NCI-H2081 treated with DMSO at 0.1 percent for 48 hours (cell line): ENCODE results near the gene IL13RA2.
A peak's percentile ranks its signal among the peaks of the same experiment; 100 is the strongest.

ENCODE experiments used
- DNase-seq: peaks from one replicate; lab custom pipeline; 2025; lab: John Stamatoyannopoulos, UW

Gene IL13RA2

GRCh38 chrX:115017455-115017854 lies at the start of gene IL13RA2:
Gene IL13RA2 (minus strand): TSS chrX:115017616. CDS start chrX:115017269, 347 bp downstream.
- DNase-seq = no peak

- no peak for DNase-seq
Observed at GRCh38 chrX:115065304-115065703, 47.9 kb upstream of the IL13RA2 start.

GRCh38 chrX:115060013-115060412 lies 42.6 kb upstream of the IL13RA2 start:
- DNase-seq = no peak

GRCh38 chrX:115058276-115058675 lies 40.9 kb upstream of the IL13RA2 start:
- DNase-seq = no peak

GRCh38 chrX:115054876-115055275 lies 37.5 kb upstream of the IL13RA2 start:
- no peak for DNase-seq

- DNase-seq = no peak
Observed at GRCh38 chrX:115053223-115053622, 35.8 kb upstream of the IL13RA2 start.

GRCh38 chrX:115047715-115048114 lies 30.3 kb upstream of the IL13RA2 start:
- DNase-seq = no peak

- DNase-seq = no peak
Observed at GRCh38 chrX:115047181-115047580, 29.8 kb upstream of the IL13RA2 start.

- DNase-seq = no peak
Observed at GRCh38 chrX:115040417-115040816, 23.0 kb upstream of the IL13RA2 start.

GRCh38 chrX:115038406-115038805 lies 21.0 kb upstream of the IL13RA2 start:
- DNase-seq = no peak

- DNase-seq = no peak
Observed at GRCh38 chrX:115036029-115036428, 18.6 kb upstream of the IL13RA2 start.

- DNase-seq = no peak
Observed at GRCh38 chrX:115031989-115032388, 14.6 kb upstream of the IL13RA2 start.

- peak; percentile 14 for DNase-seq
Observed at GRCh38 chrX:115030625-115031024, 13.2 kb upstream of the IL13RA2 start.

- DNase-seq = no peak
Observed at GRCh38 chrX:115029869-115030570, 12.6 kb upstream of the IL13RA2 start.

GRCh38 chrX:115029440-115029839 lies 12.0 kb upstream of the IL13RA2 start:
- DNase-seq = no peak

- no peak for DNase-seq
Observed at GRCh38 chrX:115023811-115024210, 6.4 kb upstream of the IL13RA2 start.

GRCh38 chrX:115023139-115023538 lies 5.7 kb upstream of the IL13RA2 start:
- no peak for DNase-seq

- DNase-seq = no peak
Observed at GRCh38 chrX:115021121-115021520, 3.7 kb upstream of the IL13RA2 start.

- no peak for DNase-seq
Observed at GRCh38 chrX:115018944-115019343, 1.5 kb upstream of the IL13RA2 start.

- DNase-seq = no peak
Observed at GRCh38 chrX:115018040-115018647, 728 bp upstream of the IL13RA2 start.

GRCh38 chrX:115013705-115014104 lies 3.7 kb downstream of the IL13RA2 start:
- DNase-seq = no peak

- DNase-seq = no peak
Observed at GRCh38 chrX:115011428-115011827, 6.0 kb downstream of the IL13RA2 start.

- DNase-seq = no peak
Observed at GRCh38 chrX:114999906-115000305, 17.5 kb downstream of the IL13RA2 start.

- DNase-seq = no peak
Observed at GRCh38 chrX:114997779-114998178, 19.6 kb downstream of the IL13RA2 start.
